ENCODE data around the gene HELLS. TPM values are rescaled to one million over a fixed set of nuclear protein-coding genes. Genes with fewer than 3 reads are reported as not detected.

Gene HELLS
- total and polyA plus RNA-seq, 2 experiments from 2014 or later: 776 to 913 TPM

GRCh38 chr10:94644352-94644751 is 98.8 kb downstream of the HELLS start:
- no peaks in the 10 kb centered on the region for H3K27me3 ChIP-seq (ENCODE audit: insufficient read depth)
- H3F3A ChIP-seq (replicated peaks; ENCODE audit: low read depth): no peaks in the 10 kb centered on the region
- ATAC-seq (no peak), DNase-seq (ENCODE audit: low spot score) (no peak)
- H3K4me3 ChIP-seq: no peak overlapping the region
- no peaks in the 10 kb centered on the region for H3K79me2 ChIP-seq (replicated peaks; ENCODE audit: insufficient read depth)
- Mint-ChIP-seq H3K4me1 (no peaks in the 10 kb centered on the region), H3K9me3 (peaks cover 7% of the 10 kb centered on the region), H3K27me3 (ENCODE audit: insufficient read depth, low read depth, poor library complexity) (peaks cover 3% of the 10 kb centered on the region), H3K27ac (no peak overlapping the region), H3K36me3 (ENCODE audit: low read depth) (peaks cover 11% of the 10 kb centered on the region; the same call in 2 of the 3 replicates), H3K4me3 (no peak overlapping the region)
- H4K20me1 ChIP-seq (replicated peaks; ENCODE audit: insufficient read depth): no peaks in the 10 kb centered on the region
- TF ChIP-seq NANOG (IDR thresholded peaks at IDR 0.05; ENCODE audit: borderline replicate concordance): no peak
- no peak for TF ChIP-seq JUNB (IDR thresholded peaks at IDR 0.05; ENCODE audit: unreplicated experiment)
- no peak for TF ChIP-seq CTCF (conservative IDR thresholded peaks at IDR 0.05; ENCODE audit: low read depth in 2 of 2)
- no peak for TF ChIP-seq ZNF331 (CRISPR knock-in tag; IDR thresholded peaks at IDR 0.05; ENCODE audit: low read depth)
- TF ChIP-seq STAT1 (IDR thresholded peaks at IDR 0.05; ENCODE audit: unreplicated experiment): no peak
- TF ChIP-seq ZNF114 (CRISPR knock-in tag; IDR thresholded peaks at IDR 0.05): no peak
- no peak for TF ChIP-seq ETS1 (IDR thresholded peaks at IDR 0.05)
- TF ChIP-seq EZH2 (IDR thresholded peaks at IDR 0.05; ENCODE audit: low read depth, unreplicated experiment): no peak
- TF ChIP-seq ZNF462 (CRISPR knock-in tag; IDR thresholded peaks at IDR 0.05): no peak
- TF ChIP-seq EZH2phosphoT487 (IDR thresholded peaks at IDR 0.05; ENCODE audit: unreplicated experiment): no peak
- TF ChIP-seq REST (IDR thresholded peaks at IDR 0.05; ENCODE audit: unreplicated experiment): no peak
- no peak overlapping the region for H3K27ac ChIP-seq (ENCODE audit: low read depth)
- no peaks in the 10 kb centered on the region for H3K4me1 ChIP-seq (ENCODE audit: insufficient read depth)
- no peaks in the 10 kb centered on the region; the same call in 1 of the 2 replicates for H3K9me2 ChIP-seq (ENCODE audit: insufficient read depth)
- no peak overlapping the region for H3K4me2 ChIP-seq
- no peak overlapping the region for H2AFZ ChIP-seq
- no peaks in the 10 kb centered on the region for H3K36me3 ChIP-seq (ENCODE audit: insufficient read depth)

Data from GM23338 (cell line).